Fibroblast of skin of right quadriceps (primary cell): ENCODE measurements around the gene SIPA1L3.

Experiments used
- DNase-seq: peaks from one replicate; pipeline ENCODE4 v3.0.0-alpha.2; 2013

Gene SIPA1L3

DNA sequence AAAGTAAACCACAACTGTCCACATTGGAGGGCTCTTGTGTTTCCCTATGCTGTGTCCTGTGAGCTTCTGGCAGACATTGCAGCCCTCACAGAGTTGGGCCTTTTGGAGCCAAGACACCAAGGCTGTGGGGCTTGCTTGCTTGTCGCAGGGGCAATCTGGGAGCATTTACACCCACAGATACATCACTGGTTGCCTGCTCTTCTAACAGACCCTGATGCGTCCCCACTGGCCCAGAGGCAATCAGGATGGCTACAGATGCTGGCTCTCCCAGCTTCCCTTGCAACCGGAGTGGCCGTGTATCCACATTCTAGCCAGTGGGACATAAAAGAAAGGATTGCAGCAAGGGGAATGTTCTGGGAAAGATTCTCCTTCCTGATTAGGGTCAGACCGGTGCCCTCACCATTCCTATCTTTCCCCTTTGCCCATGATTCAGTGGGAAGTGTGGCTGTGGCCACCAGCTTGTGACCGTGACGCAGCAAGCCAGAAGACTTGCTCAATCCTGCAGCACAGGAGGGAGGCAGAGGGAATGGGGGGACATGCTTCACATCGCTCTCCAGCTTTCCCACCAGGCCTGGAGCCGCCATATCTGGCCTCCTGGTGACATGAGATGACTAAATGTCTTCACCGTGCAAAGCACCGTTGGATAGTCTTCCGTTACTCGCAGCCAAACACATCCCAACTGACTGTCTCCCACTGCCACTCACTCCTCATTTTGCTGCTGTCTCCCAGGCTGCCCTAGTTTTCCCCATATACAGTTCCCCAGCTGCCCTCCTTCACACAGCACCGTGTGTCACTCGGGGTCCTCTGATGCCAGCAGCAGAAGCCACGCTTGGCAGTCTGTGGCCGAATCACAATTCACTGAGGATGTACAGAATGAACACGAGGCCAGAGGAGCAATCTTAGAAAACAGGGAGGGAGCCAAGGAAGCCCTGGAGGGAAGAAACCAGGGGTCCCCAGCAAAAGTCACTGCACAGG, 166.1 kb downstream of the SIPA1L3 start:
- no peak for DNase-seq

DNA sequence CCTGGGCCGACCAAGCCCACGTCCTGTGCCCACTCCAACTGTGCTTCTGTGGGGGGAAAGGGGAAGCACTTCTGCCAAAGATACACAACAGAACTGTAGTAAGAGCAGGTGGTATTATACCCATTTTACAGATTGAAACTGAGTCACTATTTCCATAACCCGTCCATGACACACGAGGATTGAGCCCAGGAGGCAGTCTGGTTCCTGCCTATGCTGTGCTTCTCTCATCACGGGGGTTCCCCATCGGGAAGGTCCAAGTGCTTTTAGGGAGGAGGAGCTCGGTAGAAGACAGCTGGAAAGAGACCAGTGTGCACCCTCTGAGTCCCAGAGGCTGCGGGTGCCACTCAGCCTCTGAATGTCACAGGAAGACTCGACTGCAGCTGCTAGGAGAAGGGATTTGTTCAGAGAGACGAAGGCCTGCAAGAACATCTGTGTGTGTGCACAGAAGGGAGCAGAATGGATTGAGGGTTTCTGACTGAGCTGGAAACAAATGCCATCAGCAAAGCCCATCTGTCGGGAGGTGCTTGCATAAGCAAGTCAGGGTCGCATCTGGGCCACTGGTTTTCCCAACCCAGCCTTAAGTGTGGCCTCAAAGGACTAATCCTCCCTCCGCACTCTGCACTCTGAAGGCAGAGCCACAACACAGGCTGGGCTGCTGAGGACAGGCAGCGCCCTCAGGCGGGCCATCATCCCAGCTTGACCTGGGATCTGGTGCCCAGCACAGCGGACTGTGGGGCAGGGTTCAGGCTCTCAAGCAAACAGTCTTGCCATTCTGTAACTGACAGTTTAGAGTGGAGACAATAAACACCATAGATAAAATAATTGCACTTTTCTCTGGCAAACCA, 167.1 kb downstream of the SIPA1L3 start:
- no peak for DNase-seq

DNA sequence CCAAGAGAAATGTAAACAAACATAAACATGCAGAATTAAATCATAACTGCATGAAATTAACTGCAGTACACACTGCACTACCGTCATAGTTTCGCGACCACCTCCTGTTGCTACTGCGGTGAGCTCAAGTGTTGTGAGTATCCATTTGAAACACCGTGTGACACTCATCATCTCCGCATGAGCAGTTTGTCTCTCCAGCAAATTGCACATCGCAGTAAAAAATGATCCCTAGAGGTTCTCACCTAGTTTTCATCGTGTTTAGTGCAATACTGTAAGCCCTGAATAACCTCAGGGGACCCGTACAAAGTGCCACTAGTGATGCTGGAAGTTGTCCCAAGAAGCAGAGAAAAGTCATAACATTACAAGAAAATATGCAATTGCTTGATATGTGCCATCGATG, 169.3 kb downstream of the SIPA1L3 start:
- DNase-seq, result no peak

DNA sequence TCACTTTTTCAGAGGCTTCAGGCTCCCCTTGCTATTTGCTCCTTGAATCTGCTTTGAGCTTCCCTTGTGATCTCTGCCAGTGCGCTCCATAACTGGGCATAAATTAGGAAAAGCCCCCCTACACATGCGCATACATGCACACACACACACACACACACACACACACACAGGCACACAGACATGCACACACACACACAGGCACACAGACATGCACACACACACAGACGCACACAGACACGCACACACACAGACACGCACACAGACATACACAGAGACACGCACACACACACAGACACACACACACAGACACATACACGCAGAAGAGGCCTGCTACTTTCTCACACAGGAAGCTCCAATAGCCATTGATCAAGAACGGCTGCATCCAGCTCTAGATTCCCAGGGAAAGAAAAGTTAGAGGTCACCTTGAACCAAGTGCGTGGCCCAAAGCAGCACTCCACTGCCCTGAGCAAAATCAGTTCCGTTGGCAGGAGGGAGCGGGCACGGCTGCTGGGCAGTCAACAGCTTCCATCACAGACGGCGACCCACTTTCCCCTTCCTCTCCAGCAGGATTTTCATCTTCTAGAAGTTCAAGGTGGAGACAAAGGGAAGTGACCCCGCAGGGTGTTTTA, 171.4 kb downstream of the SIPA1L3 start:
- no peak for DNase-seq

DNA sequence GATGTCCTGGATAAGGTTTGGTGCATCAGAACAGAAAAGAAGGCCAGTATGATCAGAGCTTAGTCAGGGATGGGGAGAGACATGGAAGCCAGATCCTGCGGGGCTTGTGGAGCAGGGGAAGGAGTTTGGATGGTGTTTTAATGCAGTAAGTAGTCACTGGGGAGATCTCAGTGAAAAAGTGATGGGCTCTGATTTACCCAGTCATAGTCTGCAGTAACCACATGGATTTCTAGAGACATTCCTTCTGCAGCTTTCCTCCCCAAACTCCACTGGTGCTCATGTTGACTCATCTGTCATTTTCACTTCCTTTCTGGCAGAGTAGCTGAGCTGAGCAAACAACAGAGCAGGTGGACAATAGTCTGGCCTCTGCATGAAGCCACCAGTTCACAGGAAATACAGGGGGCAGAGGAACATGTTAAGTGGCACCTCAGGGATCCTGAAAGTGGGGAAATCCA, 172.9 kb downstream of the SIPA1L3 start:
- peak; percentile 87 for DNase-seq

DNA sequence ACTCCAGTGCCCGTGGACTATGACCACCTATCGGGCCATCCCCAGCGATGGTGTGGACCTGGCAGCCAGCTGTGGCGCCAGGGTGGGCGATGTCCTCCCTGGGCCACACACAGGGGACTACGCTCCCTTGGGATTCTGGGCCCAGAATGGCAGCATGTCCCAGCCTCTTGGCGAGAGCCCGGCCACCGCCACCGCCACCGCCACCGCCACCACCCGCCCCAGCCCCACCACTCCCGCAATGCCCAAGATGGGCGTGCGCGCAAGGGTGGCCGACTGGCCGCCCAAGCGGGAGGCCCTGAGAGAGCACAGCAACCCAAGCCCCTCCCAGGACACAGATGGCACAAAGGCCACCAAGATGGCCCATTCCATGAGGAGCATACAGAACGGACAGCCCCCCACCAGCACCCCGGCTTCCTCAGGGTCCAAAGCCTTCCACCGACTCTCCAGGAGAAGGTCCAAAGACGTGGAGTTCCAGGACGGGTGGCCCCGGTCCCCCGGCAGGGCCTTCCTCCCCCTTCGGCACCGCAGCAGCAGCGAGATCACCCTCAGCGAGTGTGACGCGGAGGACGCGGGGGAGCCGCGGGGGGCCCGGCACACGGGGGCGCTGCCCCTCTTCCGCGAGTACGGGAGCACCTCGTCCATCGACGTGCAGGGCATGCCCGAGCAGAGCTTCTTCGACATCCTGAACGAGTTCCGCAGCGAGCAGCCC, 174.7 kb downstream of the SIPA1L3 start:
- no peak for DNase-seq

DNA sequence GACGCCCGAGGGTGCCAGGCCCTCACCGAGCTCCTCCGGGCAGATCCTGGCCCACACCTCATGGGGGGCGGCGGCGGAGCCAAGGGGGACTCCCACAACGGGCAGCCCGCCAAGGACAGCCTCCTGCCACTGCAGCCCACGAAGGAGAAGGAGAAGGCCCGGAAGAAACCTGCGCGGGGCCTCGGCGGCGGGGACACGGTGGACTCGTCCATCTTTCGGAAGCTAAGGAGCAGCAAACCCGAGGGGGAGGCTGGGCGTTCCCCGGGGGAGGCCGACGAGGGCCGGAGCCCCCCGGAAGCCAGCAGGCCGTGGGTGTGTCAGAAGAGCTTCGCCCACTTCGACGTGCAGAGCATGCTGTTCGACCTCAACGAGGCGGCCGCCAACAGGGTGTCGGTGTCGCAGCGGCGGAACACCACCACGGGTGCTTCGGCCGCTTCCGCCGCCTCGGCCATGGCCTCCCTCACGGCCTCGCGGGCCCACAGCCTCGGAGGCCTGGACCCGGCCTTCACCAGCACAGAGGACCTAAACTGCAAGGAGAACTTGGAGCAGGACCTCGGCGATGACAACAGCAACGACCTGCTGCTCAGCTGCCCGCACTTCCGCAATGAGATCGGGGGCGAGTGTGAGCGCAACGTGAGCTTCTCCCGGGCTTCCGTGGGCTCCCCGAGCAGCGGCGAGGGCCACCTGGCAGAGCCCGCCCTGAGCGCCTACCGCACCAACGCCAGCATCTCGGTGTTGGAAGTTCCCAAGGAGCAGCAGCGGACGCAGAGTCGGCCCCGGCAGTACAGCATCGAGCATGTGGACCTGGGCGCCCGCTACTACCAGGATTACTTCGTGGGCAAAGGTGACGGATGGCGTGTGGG, 175.5 kb downstream of the SIPA1L3 start:
- no peak for DNase-seq

DNA sequence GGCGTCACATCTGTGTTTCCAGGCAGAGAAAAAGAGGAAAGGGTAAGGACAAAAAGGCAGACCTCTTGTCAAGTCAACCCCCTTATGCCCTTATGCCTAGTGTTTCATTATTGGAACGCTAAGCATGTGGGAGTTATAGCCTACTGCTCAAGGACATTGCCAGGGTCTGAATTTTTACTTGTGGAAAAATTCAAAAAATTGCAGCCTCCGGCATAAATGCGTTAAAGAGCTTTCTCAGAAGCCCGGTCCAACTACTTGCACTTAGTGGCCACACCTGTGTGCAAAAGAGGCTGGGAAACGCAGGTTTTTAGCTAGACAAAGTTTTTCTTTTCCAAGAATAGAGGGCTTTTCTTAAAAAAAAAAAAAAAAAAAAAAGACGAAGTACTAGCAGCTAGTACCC, 177.2 kb downstream of the SIPA1L3 start:
- DNase-seq, result no peak

DNA sequence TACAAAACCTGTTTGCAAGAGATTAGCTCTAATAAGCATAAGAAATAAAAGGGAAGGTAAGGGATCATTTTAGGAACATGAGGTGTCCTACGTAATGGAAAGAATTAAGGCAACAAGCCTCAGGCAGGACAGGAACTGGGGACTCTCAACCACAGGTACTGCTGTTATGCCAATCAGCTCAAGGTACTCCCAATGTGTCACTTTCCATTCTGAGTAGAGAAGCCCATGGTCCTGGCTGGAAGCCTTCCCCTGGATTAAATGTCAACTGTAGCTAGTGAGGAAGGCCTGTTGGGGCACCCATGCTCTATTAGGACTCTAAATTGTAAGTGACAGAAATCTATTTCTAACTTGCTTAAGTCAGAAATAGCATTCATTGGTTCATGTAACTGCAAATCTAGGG, 182.4 kb downstream of the SIPA1L3 start:
- DNase-seq, result no peak

DNA sequence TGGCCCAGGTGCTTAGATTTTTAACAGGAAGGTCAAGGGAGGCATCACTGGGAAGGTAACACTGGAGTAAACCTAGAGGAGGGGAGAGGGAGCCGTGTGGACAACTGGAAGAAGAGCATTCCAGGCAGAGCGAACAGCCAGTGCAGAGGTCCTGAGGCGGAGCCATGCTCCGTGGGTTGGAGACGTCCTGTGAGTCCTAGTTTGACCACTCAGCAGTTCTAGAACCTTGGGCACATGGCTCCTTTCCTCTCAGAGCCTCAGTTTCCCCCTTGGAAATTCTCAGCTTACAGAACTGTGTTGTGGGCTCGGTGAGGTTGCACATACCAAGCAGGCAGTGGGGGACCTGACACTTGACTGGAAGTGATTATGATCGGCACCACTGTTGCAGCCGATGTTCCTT, 186.1 kb downstream of the SIPA1L3 start:
- no peak for DNase-seq

DNA sequence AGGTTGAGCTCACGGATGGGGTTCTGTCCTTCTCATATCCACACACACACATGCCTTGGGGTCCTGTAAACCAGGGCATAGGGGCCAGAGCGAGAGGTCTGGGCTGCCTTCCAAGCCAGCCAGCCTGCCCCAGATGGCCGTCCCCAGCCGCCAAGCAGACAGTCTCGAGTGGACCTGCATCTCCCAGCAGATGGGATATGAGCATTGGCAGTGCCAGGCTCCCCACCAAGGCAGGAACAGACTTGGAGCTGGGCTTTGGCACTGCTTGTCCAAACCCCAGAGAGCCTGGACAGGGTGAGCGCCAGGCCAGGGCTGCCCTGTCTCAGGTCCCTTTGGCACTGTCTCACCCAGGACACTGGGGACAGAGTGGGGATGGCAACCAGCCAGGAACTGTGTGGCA, 186.6 kb downstream of the SIPA1L3 start:
- DNase-seq, result no peak

DNA sequence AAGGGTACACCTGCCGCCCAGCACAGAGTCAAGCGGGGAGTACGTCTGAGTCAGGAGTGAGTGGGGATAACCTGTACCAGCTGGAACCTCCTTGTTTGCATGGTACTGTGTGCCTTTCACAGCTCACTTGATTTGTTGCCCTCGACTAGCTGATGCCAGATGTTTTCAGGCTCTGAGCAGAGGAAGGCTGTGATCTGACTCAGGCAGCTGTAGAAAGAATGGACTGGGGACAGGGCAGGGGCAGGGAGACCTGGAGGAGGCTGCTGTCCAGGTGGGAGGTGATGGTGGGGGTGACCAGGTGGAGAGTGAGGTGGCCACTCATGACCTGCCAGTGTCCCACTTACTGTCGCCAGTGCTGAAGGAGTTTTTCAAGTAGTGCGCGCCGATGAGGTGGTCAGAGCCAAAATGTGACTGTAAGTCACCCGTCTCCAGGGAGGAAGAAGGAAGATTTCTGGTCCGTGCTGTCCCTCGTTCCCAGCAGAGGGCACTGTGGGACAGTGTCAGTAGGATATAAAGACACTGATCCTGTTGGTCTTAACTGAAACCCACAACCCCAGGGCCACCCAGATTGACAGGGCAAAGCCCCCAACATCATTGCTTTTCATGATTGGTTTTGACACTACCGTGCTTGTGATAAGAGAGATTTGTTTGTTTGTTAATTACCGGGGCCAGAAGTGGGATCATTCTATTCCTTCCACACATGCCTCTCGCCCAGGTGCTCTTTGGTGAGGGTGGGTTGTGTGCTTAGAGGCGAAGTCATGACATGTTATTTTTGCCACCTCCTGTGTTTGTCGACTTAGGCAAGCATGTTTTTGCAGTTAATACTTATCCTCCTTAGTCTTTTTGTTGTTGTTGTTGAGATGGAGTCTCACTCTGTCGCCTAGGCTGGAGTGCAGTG, 188.7 kb downstream of the SIPA1L3 start:
- peak; percentile 54 for DNase-seq

DNA sequence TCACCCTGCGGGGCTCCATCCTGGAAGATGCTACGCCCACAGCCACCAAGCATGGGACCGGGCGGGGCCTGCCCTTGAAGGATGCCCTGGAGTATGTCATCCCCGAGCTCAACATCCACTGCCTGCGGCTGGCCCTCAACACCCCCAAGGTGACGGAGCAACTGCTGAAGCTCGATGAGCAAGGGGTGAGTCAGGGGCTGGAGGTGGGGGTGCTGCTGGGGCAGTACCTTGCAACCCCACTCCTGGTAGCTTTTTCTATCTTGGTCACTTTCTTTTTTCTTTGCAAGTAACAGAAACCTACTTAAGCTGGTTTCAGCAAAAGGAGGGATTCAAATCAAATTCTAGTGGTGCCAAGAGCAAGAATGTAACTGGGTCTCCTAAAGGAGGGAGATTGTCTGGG, 193.0 kb downstream of the SIPA1L3 start:
- no peak for DNase-seq

DNA sequence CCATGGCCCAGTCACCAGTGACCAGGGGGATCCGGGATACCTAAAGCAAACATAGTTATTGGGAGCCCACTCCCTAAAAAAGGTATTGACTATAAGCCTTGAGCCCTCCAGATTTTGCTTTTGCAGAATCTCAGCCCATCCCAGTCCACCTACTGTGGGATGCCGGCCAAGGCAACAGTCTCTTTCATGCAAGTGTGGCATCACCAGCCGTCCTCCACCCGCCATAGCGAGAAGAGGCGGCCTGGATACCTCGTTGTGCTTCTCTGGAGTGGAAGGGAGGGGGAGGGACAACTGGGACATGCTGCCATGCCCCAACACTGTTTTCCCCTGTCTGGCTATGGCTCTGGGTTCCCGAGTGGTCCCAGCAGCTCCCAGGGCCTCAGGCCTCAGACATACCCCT, 193.6 kb downstream of the SIPA1L3 start:
- no peak for DNase-seq

DNA sequence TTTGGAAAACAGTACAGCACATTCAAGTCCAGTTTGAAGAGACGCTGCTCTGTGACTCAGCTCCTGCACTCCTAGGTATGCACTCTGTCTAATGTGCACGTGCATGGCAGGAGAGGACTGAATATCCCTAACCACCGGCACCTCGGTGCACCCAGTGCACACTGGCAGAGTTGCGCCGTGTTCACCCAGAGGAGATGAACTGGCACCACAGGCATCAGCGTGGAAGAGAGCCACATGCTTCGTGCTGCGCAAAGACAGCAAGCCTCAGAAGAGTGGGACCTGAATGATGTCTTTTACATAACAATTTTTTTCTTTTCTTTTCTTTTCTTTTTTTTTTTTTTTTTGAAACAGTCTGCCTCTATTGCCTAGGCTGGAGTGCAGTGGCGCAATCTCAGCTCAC, 194.7 kb downstream of the SIPA1L3 start:
- DNase-seq, result no peak

DNA sequence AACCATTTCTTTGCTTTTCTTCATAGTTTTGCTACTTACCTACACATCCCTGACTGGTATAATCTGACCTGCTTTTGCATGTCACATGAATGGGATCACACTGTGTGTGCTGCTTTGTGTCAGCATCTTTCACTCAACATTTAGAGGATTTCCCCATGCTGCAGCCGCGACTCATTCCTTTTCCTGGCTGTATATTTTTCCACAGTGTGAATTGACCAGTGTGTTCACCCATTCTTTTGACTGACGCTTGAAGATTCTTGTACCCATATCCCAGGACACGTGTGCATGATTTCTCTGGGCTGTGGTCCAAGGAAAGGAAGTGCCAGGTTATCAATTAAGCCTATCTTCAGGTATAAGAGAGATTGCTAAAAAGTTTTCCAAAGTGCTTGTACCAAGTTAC, 198.6 kb downstream of the SIPA1L3 start:
- no peak for DNase-seq

DNA sequence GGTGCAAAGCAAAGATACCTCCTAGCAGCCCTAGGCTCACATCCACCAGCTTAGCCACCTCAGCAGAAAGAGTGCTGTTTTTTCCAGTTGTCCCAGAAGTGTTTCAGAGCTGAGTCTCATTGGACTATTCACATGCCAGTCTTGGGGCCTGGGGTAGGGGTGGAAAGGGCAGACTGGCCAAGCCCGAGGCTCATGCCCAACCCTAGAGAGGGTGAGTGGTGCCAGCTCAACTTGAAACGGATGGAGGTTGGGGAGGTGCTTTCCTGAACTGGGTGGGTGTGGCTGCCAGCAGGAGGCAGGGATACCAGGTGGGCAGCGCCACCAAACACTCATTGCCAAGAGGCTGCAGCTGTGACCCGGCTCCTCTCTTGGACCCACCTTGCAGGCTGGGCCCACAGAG, 200.1 kb downstream of the SIPA1L3 start:
- no peak for DNase-seq

DNA sequence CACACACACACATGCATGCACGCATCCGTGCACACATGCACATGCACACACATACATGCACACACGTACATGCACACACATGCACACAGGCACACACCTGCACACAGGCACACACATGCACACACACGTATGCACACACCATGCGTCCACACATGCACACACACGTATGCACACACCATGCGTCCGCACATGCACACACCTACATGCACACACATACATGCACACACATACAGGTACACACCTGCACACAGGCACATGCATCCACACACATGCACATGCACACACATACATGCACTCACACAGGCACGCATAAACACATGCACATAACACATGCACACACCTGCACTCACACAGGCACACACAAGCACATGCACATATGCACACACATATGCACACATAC, 204.9 kb downstream of the SIPA1L3 start:
- no peak for DNase-seq

DNA sequence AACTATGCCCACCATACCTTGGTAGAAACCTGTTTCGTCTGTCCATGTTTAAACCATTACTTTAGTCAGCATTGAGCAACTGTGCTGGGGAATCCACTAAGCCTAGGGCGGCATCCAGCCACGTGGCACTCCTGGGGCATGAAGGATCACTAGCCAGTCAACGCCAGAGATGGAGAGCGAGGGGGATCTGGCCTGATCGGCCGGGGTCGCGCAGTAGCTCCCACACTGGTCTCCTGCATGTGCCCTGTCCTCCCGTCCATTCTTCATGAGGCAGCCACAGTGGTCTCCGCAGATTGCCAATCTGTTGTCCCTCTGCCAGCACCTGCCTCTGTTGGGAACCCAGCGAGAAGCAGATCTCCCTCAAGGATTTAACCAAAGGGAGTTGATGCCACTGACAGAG, 207.6 kb downstream of the SIPA1L3 start:
- DNase-seq, result no peak

DNA sequence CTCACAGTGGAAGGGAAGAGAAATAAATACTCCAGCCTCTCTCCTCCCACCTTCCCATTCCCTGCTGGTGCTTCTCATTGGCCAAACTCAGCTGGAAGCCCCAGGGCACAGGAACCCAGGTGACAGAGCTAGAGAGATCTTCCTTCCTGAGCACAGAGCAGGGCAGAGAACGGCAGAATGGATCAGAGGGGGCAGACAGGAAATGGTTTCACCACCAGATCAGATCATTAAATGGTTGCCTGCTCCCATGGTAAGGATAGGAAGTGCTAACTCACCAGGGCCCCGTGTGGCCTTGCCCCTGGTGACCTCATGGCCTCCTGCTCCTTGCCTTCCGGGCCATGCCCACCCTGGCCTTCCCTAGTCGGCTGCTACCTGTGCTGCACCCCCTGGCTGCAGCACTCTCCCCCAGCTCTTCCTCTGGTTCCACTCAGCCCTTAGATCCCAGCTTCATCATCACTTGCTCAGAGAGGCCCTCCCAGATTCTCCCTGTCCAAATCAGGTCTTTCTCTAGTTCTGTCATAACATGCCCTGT, 208.3 kb downstream of the SIPA1L3 start:
- DNase-seq, result no peak
